Duodenal mucosa (tissue), 2 donors: ENCODE measurements around the gene TSPAN33.

Experiments
- H3K27ac ChIP-seq: one replicate; pipeline ENCODE4 v1.7.0; 2013; ENCODE audit warnings: low read depth, low read length
- H3K27me3 ChIP-seq, 2 donors: one replicate each; pipeline ENCODE4 v1.7.0; 2013; ENCODE audit warnings: low read length in 2 of 2, control low read depth in 1 of 2; ENCODE audit not compliant: insufficient read depth in 2 of 2, control insufficient read depth in 1 of 2
- H3K36me3 ChIP-seq, 2 donors: one replicate each; pipeline ENCODE4 v1.7.0; 2013; ENCODE audit warnings: low read length in 2 of 2, control low read depth in 1 of 2; ENCODE audit not compliant: insufficient read depth in 2 of 2, control insufficient read depth in 1 of 2
- H3K4me1 ChIP-seq, 2 donors: one replicate each; pipeline ENCODE4 v1.7.0; 2013; ENCODE audit warnings: low read length in 2 of 2, control low read depth in 1 of 2; ENCODE audit not compliant: insufficient read depth in 2 of 2, control insufficient read depth in 1 of 2
- H3K4me3 ChIP-seq, 2 donors: one replicate each; pipeline ENCODE4 v1.7.0; 2013; ENCODE audit warnings: low read length in 2 of 2, low read depth in 1 of 2
- H3K9ac ChIP-seq, 2 donors: one replicate each; pipeline ENCODE4 v1.7.0; 2013; ENCODE audit warnings: low read length in 2 of 2, low read depth in 1 of 2
- H3K9me3 ChIP-seq, 2 donors: one replicate each; pipeline ENCODE4 v1.7.0; 2013; ENCODE audit warnings: low read length in 2 of 2, control low read depth in 1 of 2; ENCODE audit not compliant: control insufficient read depth in 1 of 2

Gene TSPAN33

DNA sequence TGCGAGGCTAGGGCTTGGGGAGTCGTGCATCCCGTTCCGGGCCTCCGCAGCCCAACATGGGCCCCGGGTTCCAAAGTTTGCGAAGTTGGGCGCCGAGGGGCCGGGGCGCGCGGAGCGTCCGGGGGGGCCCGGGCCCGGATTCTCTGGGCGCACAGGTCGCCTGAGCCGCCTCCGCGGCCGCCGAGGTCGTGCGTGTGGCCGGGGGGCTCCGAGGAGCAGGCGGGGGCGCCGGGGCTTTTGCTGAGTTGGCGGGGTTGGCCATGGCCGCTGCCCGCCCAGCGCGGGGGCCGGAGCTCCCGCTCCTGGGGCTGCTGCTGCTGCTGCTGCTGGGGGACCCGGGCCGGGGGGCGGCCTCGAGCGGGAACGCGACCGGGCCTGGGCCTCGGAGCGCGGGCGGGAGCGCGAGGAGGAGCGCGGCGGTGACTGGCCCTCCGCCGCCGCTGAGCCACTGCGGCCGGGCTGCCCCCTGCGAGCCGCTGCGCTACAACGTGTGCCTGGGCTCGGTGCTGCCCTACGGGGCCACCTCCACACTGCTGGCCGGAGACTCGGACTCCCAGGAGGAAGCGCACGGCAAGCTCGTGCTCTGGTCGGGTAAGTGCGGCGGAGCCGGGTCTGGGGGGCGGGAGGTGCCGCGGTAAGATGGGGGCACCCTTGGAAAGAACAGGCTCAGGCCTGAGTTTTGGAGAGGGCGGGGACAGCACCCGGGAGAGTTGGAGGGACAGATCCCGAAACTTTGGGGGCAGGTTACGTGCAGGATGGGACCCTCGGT is 44.6 kb downstream of the TSPAN33 start:
- Histone ChIP-seq H3K4me3 (peak overlapping the region; percentile 47 to 65), H3K27ac (no peak overlapping the region), H3K27me3 (peaks cover 11 to 35% of the 10 kb centered on the region in 2 donors), H3K9me3 (no peaks in the 10 kb centered on the region), H3K9ac (peak overlapping the region; percentile 16 to 18), H3K36me3 (no peaks in the 10 kb centered on the region), H3K4me1 (peaks cover 0 to 7% of the 10 kb centered on the region in 2 donors)

DNA sequence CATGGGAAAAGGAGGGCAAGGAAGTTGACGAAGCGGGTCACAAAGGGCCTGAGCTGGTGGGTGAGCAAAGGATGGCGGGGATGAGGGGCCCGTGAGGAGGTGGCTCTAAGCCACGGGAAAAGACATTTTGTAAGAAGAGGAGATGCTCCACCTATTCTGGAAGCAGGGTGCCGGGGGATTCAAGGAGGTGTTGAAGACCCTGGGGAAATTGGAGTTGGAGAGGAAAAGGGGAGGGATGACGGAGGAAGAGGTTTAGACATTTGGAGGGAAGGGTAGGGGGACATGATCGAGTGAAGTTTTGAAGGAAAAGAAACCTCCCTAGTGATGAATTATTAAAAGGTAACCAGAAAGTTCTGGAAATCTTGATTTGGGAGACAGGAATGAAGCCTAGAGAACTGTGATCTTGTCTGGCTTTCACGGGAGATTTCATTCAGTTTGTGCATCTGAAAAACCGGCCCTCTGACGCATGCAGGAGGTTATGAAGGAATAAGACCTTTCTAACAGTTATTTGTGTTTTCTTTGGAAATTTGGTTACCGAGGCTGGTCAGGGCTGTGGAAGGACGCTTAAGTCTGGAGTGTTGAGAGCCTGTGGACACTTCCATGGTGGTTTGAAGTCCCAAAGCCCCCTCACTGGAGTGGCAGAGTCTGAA is 45.3 kb downstream of the TSPAN33 start:
- Histone ChIP-seq H3K36me3 (no peaks in the 10 kb centered on the region), H3K4me3 (peak overlapping the region; percentile 26 to 65), H3K27ac (no peak overlapping the region), H3K4me1 (peaks cover 0 to 7% of the 10 kb centered on the region in 2 donors), H3K9ac (peak overlapping the region; percentile 16 to 18), H3K9me3 (no peaks in the 10 kb centered on the region), H3K27me3 (peaks cover 11 to 35% of the 10 kb centered on the region in 2 donors)

DNA sequence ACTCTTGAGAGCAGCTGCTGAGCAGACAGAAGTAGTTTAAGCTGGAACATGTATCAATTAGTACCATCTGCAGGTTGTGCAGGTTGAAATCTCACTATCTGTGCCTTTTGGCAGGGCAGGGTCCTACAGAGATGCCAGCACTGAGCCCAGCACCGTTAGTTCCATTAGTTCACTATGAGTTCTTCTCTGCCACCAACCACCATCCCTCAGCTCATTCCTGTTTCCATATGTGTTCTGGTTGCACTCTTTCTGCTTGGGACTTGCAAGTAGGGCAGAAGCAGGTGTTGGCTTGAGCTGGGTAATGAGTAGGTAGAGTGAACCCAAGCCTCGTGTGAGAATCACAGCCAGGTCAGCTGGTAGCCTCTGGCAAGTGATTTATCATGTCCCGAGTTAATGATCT is 46.8 kb downstream of the TSPAN33 start:
- Histone ChIP-seq H3K36me3 (no peaks in the 10 kb centered on the region), H3K9ac (no peak overlapping the region), H3K27me3 (peaks cover 11 to 35% of the 10 kb centered on the region in 2 donors), H3K27ac (no peak overlapping the region), H3K4me3 (no peak overlapping the region), H3K4me1 (peaks cover 0 to 7% of the 10 kb centered on the region in 2 donors), H3K9me3 (no peaks in the 10 kb centered on the region)

DNA sequence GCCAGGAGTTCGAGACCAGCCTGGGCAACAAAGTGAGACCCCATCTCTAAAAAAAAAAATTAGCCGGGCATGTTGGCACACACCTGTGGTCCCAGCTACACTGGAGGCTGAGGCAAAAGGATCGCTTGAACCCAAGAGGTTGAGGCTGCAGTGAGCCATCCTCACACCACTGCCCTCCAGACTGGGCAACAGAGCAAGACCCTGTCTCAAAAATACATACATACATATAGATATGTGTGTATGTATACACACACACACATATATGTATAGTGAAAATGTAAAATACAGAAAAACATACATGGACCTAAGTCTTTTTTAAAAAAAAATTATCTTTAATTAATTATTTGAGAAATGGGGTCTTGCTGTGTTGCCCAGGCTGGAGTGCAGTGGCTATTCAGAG is 49.4 kb downstream of the TSPAN33 start:
- Histone ChIP-seq H3K27me3 (peaks cover 11 to 29% of the 10 kb centered on the region in 2 donors), H3K4me1 (peaks cover 0 to 7% of the 10 kb centered on the region in 2 donors), H3K36me3 (no peaks in the 10 kb centered on the region), H3K9me3 (no peaks in the 10 kb centered on the region), H3K4me3 (no peak overlapping the region), H3K27ac (no peak overlapping the region), H3K9ac (no peak overlapping the region)

DNA sequence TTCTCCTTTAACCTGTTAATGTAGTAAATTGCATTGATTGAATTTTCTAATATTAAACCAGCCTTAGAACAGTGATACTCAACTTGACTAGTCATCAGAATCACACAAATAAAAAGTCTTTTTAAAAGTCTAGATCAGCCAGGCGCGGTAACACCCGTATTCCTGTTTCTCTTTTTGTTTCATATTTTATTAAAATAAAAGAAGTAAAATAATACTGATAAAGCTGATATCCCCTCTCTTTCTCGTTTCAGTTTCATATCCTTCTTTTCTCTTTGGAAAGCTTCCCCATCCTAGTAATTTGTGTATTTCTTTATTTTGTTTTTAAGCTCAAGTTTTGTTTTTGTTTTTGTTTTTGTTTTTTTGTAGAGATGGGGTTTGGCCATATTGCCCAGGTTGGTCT is 53.3 kb downstream of the TSPAN33 start:
- no peaks in the 10 kb centered on the region for H3K27me3 ChIP-seq

DNA sequence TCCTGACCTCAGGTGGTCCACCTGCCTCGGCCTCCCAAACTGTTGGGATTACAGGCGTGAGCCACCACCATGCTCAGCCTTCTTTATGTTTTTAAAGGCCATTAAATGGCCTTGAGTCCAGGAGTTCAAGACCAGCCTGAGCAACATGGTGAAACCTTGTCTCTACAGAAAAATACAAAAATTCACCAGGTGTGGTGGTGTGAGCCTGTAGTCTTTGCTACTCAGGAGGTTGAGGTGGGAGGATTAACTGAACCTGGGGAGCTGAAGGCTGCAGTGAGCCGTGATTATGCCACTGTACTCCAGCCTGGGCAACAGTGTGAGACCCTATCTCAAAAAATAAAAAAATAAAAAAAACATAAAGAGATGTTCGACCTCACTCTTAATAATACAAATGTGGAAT is 54.9 kb downstream of the TSPAN33 start:
- Histone ChIP-seq H3K36me3 (no peaks in the 10 kb centered on the region), H3K9ac (no peak overlapping the region), H3K27me3 (no peaks in the 10 kb centered on the region), H3K4me1 (no peaks in the 10 kb centered on the region), H3K4me3 (no peak overlapping the region), H3K27ac (no peak overlapping the region), H3K9me3 (no peaks in the 10 kb centered on the region)

More for the DNA sequence above, 53.3 kb downstream of the TSPAN33 start:
- Histone ChIP-seq H3K9me3 (no peaks in the 10 kb centered on the region), H3K4me3 (no peak overlapping the region), H3K36me3 (no peaks in the 10 kb centered on the region), H3K9ac (no peak overlapping the region), H3K4me1 (no peaks in the 10 kb centered on the region), H3K27ac (no peak overlapping the region)

DNA sequence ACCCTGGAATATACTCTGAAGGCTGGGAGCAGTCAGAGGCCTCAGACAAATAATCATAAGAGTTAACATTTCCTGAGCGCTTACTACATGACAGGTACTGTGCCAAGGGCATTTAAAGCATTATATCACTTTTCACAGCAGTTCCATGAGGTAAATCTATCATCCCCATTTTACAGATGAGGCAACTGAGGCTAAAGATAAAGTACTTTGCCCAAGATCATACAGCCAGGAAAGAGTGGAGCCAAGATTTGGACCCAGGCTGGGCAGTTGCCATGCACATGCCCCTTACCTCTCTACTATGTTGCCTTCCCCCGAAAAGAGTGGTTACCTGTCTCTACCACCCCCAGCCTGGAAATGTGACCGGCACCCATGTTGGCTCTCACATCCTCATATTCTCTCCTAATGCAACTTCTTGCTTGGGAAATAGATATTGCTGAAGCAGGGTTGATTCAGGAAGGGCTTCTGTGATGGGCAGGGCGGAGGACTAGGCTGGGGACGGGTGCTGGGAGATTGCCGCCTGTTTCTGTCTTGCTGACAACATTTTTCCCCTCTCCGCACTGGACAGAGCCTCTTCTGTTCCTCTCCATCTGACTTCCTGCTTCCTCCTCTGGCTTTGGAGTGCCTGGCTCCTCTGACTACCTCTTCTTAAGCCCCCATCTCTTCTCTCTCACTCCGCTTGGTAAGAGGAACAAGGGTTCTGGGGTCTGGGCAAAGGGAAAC is 57.7 kb downstream of the TSPAN33 start:
- H3K9me3 ChIP-seq: no peaks in the 10 kb centered on the region
- no peaks in the 10 kb centered on the region for H3K4me1 ChIP-seq
- no peak overlapping the region for H3K4me3 ChIP-seq
- H3K27ac ChIP-seq: no peak overlapping the region
- H3K36me3 ChIP-seq: no peaks in the 10 kb centered on the region
- no peak overlapping the region for H3K9ac ChIP-seq
- no peaks in the 10 kb centered on the region for H3K27me3 ChIP-seq

DNA sequence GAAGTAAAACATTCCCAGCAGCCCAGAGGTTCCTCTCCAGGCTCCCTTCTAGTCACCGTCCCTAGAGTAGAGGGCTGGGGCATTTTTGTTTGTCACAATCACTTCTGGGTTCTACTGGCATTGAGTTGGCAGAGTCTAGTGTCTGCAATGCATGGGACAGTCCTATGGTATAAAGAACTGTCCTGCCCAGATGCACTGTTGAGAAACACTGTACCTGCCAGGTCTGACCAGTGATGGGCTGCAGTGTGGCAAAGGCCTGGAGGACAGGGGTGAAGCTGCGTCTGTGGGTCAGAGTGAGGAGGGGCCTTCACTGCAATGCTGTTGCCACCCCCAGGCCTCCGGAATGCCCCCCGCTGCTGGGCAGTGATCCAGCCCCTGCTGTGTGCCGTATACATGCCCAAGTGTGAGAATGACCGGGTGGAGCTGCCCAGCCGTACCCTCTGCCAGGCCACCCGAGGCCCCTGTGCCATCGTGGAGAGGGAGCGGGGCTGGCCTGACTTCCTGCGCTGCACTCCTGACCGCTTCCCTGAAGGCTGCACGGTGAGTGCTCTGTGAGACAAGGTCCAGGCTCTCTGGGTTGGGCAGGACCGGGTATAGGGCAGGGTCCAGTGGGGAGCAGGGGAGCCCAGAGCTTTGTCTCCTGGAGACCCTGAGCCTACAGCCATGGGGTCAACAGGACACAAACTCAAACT is 58.7 kb downstream of the TSPAN33 start:
- no peak overlapping the region for H3K9ac ChIP-seq
- no peaks in the 10 kb centered on the region for H3K9me3 ChIP-seq
- no peak overlapping the region for H3K4me3 ChIP-seq
- H3K36me3 ChIP-seq: no peaks in the 10 kb centered on the region
- no peak overlapping the region for H3K27ac ChIP-seq
- no peaks in the 10 kb centered on the region for H3K27me3 ChIP-seq
- no peaks in the 10 kb centered on the region for H3K4me1 ChIP-seq

DNA sequence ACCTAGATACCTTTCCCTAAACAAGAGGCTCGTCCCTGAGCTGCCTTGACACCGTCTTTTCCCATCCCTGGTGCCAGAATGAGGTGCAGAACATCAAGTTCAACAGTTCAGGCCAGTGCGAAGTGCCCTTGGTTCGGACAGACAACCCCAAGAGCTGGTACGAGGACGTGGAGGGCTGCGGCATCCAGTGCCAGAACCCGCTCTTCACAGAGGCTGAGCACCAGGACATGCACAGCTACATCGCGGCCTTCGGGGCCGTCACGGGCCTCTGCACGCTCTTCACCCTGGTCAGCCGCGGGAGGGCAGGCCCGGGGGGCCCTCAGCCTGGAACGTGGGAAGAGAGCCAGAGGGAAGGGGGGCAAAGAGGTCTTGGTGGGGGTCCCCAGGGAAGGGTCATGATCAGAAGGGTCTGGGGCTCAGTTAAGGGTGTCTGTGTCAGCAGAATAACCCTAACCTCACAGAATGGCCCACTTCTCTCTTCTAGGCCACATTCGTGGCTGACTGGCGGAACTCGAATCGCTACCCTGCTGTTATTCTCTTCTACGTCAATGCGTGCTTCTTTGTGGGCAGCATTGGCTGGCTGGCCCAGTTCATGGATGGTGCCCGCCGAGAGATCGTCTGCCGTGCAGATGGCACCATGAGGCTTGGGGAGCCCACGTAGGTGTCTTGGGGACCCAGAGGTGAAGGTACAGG is 60.8 kb downstream of the TSPAN33 start:
- H3K9me3 ChIP-seq: no peaks in the 10 kb centered on the region
- no peaks in the 10 kb centered on the region for H3K36me3 ChIP-seq
- no peak overlapping the region for H3K4me3 ChIP-seq
- no peaks in the 10 kb centered on the region for H3K27me3 ChIP-seq
- no peaks in the 10 kb centered on the region for H3K4me1 ChIP-seq
- no peak overlapping the region for H3K9ac ChIP-seq
- H3K27ac ChIP-seq: no peak overlapping the region
